Uterus (tissue), 4 donors: Measurements from ENCODE around the gene CLUH. TPM values are rescaled to one million over a fixed set of nuclear protein-coding genes. Genes with fewer than 3 reads are reported as not detected.
A peak's percentile ranks its signal among the peaks of the same experiment; 100 is the strongest.

ENCODE experiments used
- DNase-seq, 2 donors: peaks; one replicate each; pipeline ENCODE4 v3.0.0-alpha.2; 2019 to 2020
- H3K27ac ChIP-seq, 2 donors: fragments of 200-600 bp; sonication (generic); 1 replicate in 1 of 2; 2 replicates in 1 of 2; pipeline ENCODE4 v1.5.1; 2016 to 2018
- H3K27me3 ChIP-seq, 2 donors: fragments of 200-600 bp; sonication (generic); one replicate each; pipeline ENCODE4 v1.5.1; 2018 to 2019; ENCODE audit warnings: control low read depth in 1 of 2
- H3K36me3 ChIP-seq, 2 donors: fragments of 200-600 bp; sonication (generic); one replicate each; pipeline ENCODE4 v1.5.1; 2019; ENCODE audit warnings: control low read depth in 1 of 2
- H3K4me1 ChIP-seq, 2 donors: fragments of 200-600 bp; sonication (generic); one replicate each; pipeline ENCODE4 v1.5.1; 2018 to 2019; ENCODE audit warnings: control low read depth in 1 of 2
- H3K4me3 ChIP-seq, 2 donors: fragments of 200-600 bp; sonication (generic); 1 replicate in 1 of 2; 2 replicates in 1 of 2; pipeline ENCODE4 v1.5.1; 2018 to 2019; ENCODE audit warnings: mild to moderate bottlenecking in 1 of 2
- H3K9me3 ChIP-seq, 2 donors: fragments of 200-600 bp; sonication (generic); one replicate each; pipeline ENCODE4 v1.5.1; 2019; ENCODE audit warnings: control low read depth in 1 of 2
- CTCF ChIP-seq, 4 experiments: fragments of 200-600 bp in 2 of 4; fragments of 450-650 bp in 2 of 4; sonication (generic) in 2 of 4; IDR thresholded peaks; one replicate each; pipeline ENCODE4 v1.5.1; 2016 to 2019; ENCODE audit warnings: antibody characterized with exemption in 4 of 4, mild to moderate bottlenecking in 2 of 4, moderate library complexity in 1 of 4
- POLR2A ChIP-seq, 2 donors: fragments of 450-650 bp; IDR thresholded peaks; one replicate each; pipeline ENCODE4 v1.6.1; 2016; ENCODE audit warnings: antibody characterized with exemption in 2 of 2, mild to moderate bottlenecking in 1 of 2, moderate library complexity in 1 of 2
- intact Hi-C: fragments of 100-400 bp; cut with DNase I; formaldehyde crosslinking; loops from one replicate; pipeline ENCODE4 v1.15.1; 2023; ENCODE audit warnings: low total_unique reads
- total RNA-seq, 4 donors: library from RNA; depleted of rRNA in 3 of 4; stranded (reverse); fragments of >200 nt in 3 of 4; gene quantifications; one replicate each; pipeline versions ENCODE4 v1.1.0 to v1.2.4, GENCODE V29; 2014 to 2023
- donor health status: DM: yes; HTN: yes; CAD: no.

Gene CLUH
- total RNA-seq, 4 donors from 2014 or later = 9.2 to 40.3 (median 20.1) TPM

- intact Hi-C loops = loop anchor here (10.0 kb wide), 1 partner anchor 113 kb away; the partner anchor contains the start of gene PAFAH1B1
- no peak overlapping the region for H3K4me3 ChIP-seq
- peak in 1 of 2 donors; percentile 44 for DNase-seq
These were observed 3.6 kb downstream of the CLUH start for GRCh38 chr17:2707721-2708584.

GRCh38 chr17:2706911-2707510 is 4.6 kb downstream of the CLUH start:
- no peak for DNase-seq
- H3K27me3 ChIP-seq = no peaks in the 10 kb centered on the region
- no peaks in the 10 kb centered on the region for H3K36me3 ChIP-seq
- TF ChIP-seq POLR2A (IDR thresholded peaks at IDR 0.05) (no peak), CTCF (IDR thresholded peaks at IDR 0.05) (no peak)
- no peak overlapping the region for H3K27ac ChIP-seq
- no peak overlapping the region for H3K4me3 ChIP-seq
- intact Hi-C loops = loop anchor here (10.0 kb wide), 1 partner anchor 112 kb away; the partner anchor contains the start of gene PAFAH1B1
- H3K9me3 ChIP-seq = no peaks in the 10 kb centered on the region
- H3K4me1 ChIP-seq = peaks cover 0 to 25% of the 10 kb centered on the region in 2 donors

More at GRCh38 chr17:2707721-2708584, 3.6 kb downstream of the CLUH start:
- Histone ChIP-seq H3K36me3 (no peaks in the 10 kb centered on the region), H3K27ac (no peak overlapping the region), H3K4me1 (peaks cover 0 to 25% of the 10 kb centered on the region in 2 donors), H3K9me3 (no peaks in the 10 kb centered on the region), H3K27me3 (no peaks in the 10 kb centered on the region)
- TF ChIP-seq POLR2A (IDR thresholded peaks at IDR 0.05) (no peak), CTCF (IDR thresholded peaks at IDR 0.05) (peak in 1 of 4 experiments; percentile 11)

- Histone ChIP-seq H3K27me3 (no peaks in the 10 kb centered on the region), H3K4me3 (no peak overlapping the region), H3K36me3 (no peaks in the 10 kb centered on the region), H3K9me3 (no peaks in the 10 kb centered on the region), H3K27ac (no peak overlapping the region), H3K4me1 (peaks cover 0 to 25% of the 10 kb centered on the region in 2 donors)
- no peak for DNase-seq
- intact Hi-C loops = loop anchor here (10.0 kb wide), 1 partner anchor 111 kb away; the partner anchor contains the start of gene PAFAH1B1
- TF ChIP-seq POLR2A (IDR thresholded peaks at IDR 0.05) = no peak
These were observed 5.4 kb downstream of the CLUH start for GRCh38 chr17:2705888-2706795.

GRCh38 chr17:2705263-2705662 is 6.3 kb downstream of the CLUH start:
- intact Hi-C loops = loop anchor here (10.0 kb wide), 1 partner anchor 110 kb away; the partner anchor contains the start of gene PAFAH1B1
- TF ChIP-seq POLR2A (IDR thresholded peaks at IDR 0.05) (no peak), CTCF (IDR thresholded peaks at IDR 0.05) (no peak)

GRCh38 chr17:2704890-2705248 is 6.7 kb downstream of the CLUH start:
- Histone ChIP-seq H3K4me3 (no peak overlapping the region), H3K4me1 (peaks cover 0 to 13% of the 10 kb centered on the region in 2 donors), H3K36me3 (no peaks in the 10 kb centered on the region), H3K27ac (no peak overlapping the region), H3K9me3 (no peaks in the 10 kb centered on the region), H3K27me3 (no peaks in the 10 kb centered on the region)
- no peak for DNase-seq
- intact Hi-C loops = loop anchor here (10.0 kb wide), 1 partner anchor 110 kb away; the partner anchor contains the start of gene PAFAH1B1
- TF ChIP-seq POLR2A (IDR thresholded peaks at IDR 0.05) (no peak), CTCF (IDR thresholded peaks at IDR 0.05) (no peak)

More at GRCh38 chr17:2705263-2705662, 6.3 kb downstream of the CLUH start:
- no peak for DNase-seq
- Histone ChIP-seq H3K27ac (no peak overlapping the region), H3K9me3 (no peaks in the 10 kb centered on the region), H3K4me3 (no peak overlapping the region), H3K4me1 (peaks cover 0 to 17% of the 10 kb centered on the region in 2 donors), H3K27me3 (no peaks in the 10 kb centered on the region), H3K36me3 (no peaks in the 10 kb centered on the region)
